ENCODE results near the gene FGF18.

FGF18 gene

GRCh38 chr5:171386861-171387344, 32.5 kb upstream of the FGF18 start:
- H3K27ac ChIP-seq, result peak overlapping the region; percentile 87
- TF ChIP-seq CTCF (conservative IDR thresholded peaks at IDR 0.05), result no peak

GRCh38 chr5:171387345-171387969, 32.0 kb upstream of the FGF18 start, which contains the start of gene NPM1:
NPM1 (plus strand) TSS chr5:171387849; CDS start chr5:171387949, 100 bp downstream.
- TF ChIP-seq CTCF (conservative IDR thresholded peaks at IDR 0.05), result no peak
- H3K27ac ChIP-seq, result peak within 1 kb of the TSS; percentile 87

GRCh38 chr5:171387970-171388815, 31.3 kb upstream of the FGF18 start:
- no peak for TF ChIP-seq CTCF (conservative IDR thresholded peaks at IDR 0.05)
- H3K27ac ChIP-seq, result peak overlapping the region; percentile 87

- TF ChIP-seq CTCF (conservative IDR thresholded peaks at IDR 0.05), result no peak
- peak overlapping the region; percentile 87 for H3K27ac ChIP-seq
Observed at GRCh38 chr5:171388816-171389168, 30.7 kb upstream of the FGF18 start.

- no peak for TF ChIP-seq CTCF (conservative IDR thresholded peaks at IDR 0.05)
Observed at GRCh38 chr5:171390883-171391677, 28.4 kb upstream of the FGF18 start.

GRCh38 chr5:171391996-171392577, 27.4 kb upstream of the FGF18 start:
- no peak overlapping the region for H3K27ac ChIP-seq
- no peak for TF ChIP-seq CTCF (conservative IDR thresholded peaks at IDR 0.05)

More at GRCh38 chr5:171390883-171391677, 28.4 kb upstream of the FGF18 start:
- no peak overlapping the region for H3K27ac ChIP-seq

Measured in VCaP (cell line).